ENCODE results near the gene PTPRK. TPM values are rescaled to one million over a fixed set of nuclear protein-coding genes. Genes with fewer than 3 reads are reported as not detected.

The PTPRK gene
- total and polyA plus RNA-seq, 9 of the 15 experiments (the other 6 are each of a cell fraction or from before 2014, with no cell fraction given): 0.04 to 0.51 TPM; not detected in 7

GRCh38 chr6:128491100-128491581 is 29.3 kb downstream of the PTPRK start:
- no peak for ATAC-seq
- Histone ChIP-seq H3K9me1 (ENCODE audit: control insufficient read depth, insufficient read depth, low read length) (no peaks in the 10 kb centered on the region), H4K20me1 (replicated peaks; ENCODE audit: control insufficient read depth, insufficient read depth, low read length) (no peaks in the 10 kb centered on the region), H3K27ac (ENCODE audit: extremely low read depth, low read depth, low read length) (no peak overlapping the region), H3K4me3 (no peak overlapping the region), H3K4me1 (replicated peaks in 1 of 2; ENCODE audit: control insufficient read depth in 2 of 2, insufficient read depth in 2 of 2, low read length in 2 of 2) (no peaks in the 10 kb centered on the region), H3K4me2 (ENCODE audit: insufficient read depth, low read length) (no peak overlapping the region), H2AFZ (ENCODE audit: low read depth, low read length) (no peak overlapping the region), H3K9ac (ENCODE audit: insufficient read depth in 1 of 2, low read depth in 2 of 2, low read length in 2 of 2) (no peak overlapping the region), H3K9me3 (replicated peaks; ENCODE audit: control insufficient read depth, insufficient read depth, low read depth, low read length) (no peaks in the 10 kb centered on the region), H3K27me3 (ENCODE audit: control insufficient read depth in 2 of 2, insufficient read depth in 2 of 2, low read length in 2 of 2) (no peaks in the 10 kb centered on the region), H3K79me2 (ENCODE audit: control insufficient read depth, insufficient read depth, low read length) (no peaks in the 10 kb centered on the region), H3K36me3 (ENCODE audit: control insufficient read depth, insufficient read depth, low read length) (no peaks in the 10 kb centered on the region)
- BruUV-seq (replicated peaks): no TSS peak
- in situ Hi-C loops (cut with MboI) (no loop called here), intact Hi-C loops (cut with micrococcal nuclease) (no loop called here)
- ChIA-PET CTCF (ENCODE audit: low intra/inter-chr PET ratio) (no interaction called here), POLR2A (no interaction called here)
- WGBS (ENCODE audit: insufficient coverage, low coverage, missing lambda C conversion rate): 0% methylated on average over 3 of the region's 3 CpGs
- no peak for FAIRE-seq
- no peak for TF ChIP-seq CXXC5 (CRISPR knock-in tag; IDR thresholded peaks at IDR 0.05)
- TF ChIP-seq PYGO2 (tag; IDR thresholded peaks at IDR 0.05): no peak
- no peak for TF ChIP-seq PHB2 (IDR thresholded peaks at IDR 0.05; ENCODE audit: low read depth)
- no peak for TF ChIP-seq ZBED1 (IDR thresholded peaks at IDR 0.05)
- TF ChIP-seq TFAP4 (CRISPR knock-in tag; IDR thresholded peaks at IDR 0.05; ENCODE audit: borderline replicate concordance): no peak
- TF ChIP-seq NR2C1 (IDR thresholded peaks at IDR 0.05): no peak
- TF ChIP-seq NR2C1 (tag; IDR thresholded peaks at IDR 0.05): no peak
- no peak for DNase-seq (ENCODE audit: extremely low read depth in 1 of 4, low spot score in 3 of 4)

GRCh38 chr6:128487746-128488145 is 32.7 kb downstream of the PTPRK start:
- DNase-seq (ENCODE audit: extremely low read depth in 1 of 4, low spot score in 3 of 4) (no peak), ATAC-seq (no peak), FAIRE-seq (no peak)
- H3K79me2 ChIP-seq (ENCODE audit: control insufficient read depth, insufficient read depth, low read length): no peaks in the 10 kb centered on the region
- H3K9me1 ChIP-seq (ENCODE audit: control insufficient read depth, insufficient read depth, low read length): no peaks in the 10 kb centered on the region
- no peak overlapping the region for H2AFZ ChIP-seq (ENCODE audit: low read depth, low read length)
- H3K27me3 ChIP-seq (ENCODE audit: control insufficient read depth in 2 of 2, insufficient read depth in 2 of 2, low read length in 2 of 2): no peaks in the 10 kb centered on the region
- no peak overlapping the region for H3K4me3 ChIP-seq
- H4K20me1 ChIP-seq (replicated peaks; ENCODE audit: control insufficient read depth, insufficient read depth, low read length): no peaks in the 10 kb centered on the region
- POLR2A ChIA-PET: no interaction called here
- H3K36me3 ChIP-seq (ENCODE audit: control insufficient read depth, insufficient read depth, low read length): no peaks in the 10 kb centered on the region
- H3K4me1 ChIP-seq (replicated peaks in 1 of 2; ENCODE audit: control insufficient read depth in 2 of 2, insufficient read depth in 2 of 2, low read length in 2 of 2): no peaks in the 10 kb centered on the region
- in situ Hi-C loops (cut with MboI) (no loop called here), intact Hi-C loops (cut with micrococcal nuclease) (no loop called here)
- no peak overlapping the region for H3K9ac ChIP-seq (ENCODE audit: insufficient read depth in 1 of 2, low read depth in 2 of 2, low read length in 2 of 2)
- no peaks in the 10 kb centered on the region for H3K9me3 ChIP-seq (replicated peaks; ENCODE audit: control insufficient read depth, insufficient read depth, low read depth, low read length)
- 0% methylated on average over 1 of the region's 3 CpGs for WGBS (ENCODE audit: insufficient coverage, low coverage, missing lambda C conversion rate)
- CTCF ChIA-PET (ENCODE audit: low intra/inter-chr PET ratio): no interaction called here
- no peak overlapping the region for H3K27ac ChIP-seq (ENCODE audit: extremely low read depth, low read depth, low read length)
- no TSS peak for BruUV-seq (replicated peaks)
- no peak overlapping the region for H3K4me2 ChIP-seq (ENCODE audit: insufficient read depth, low read length)
- no peak for TF ChIP-seq MEIS2 (IDR thresholded peaks at IDR 0.05; ENCODE audit: partially characterized antibody)
- no peak for TF ChIP-seq ZNF436 (CRISPR knock-in tag; IDR thresholded peaks at IDR 0.05)
- no peak for TF ChIP-seq ZNF121 (CRISPR knock-in tag; conservative IDR thresholded peaks at IDR 0.05)
- TF ChIP-seq MAFK (IDR thresholded peaks at IDR 0.05; ENCODE audit: low read length): no peak
- no peak for TF ChIP-seq UBTF (IDR thresholded peaks at IDR 0.05; ENCODE audit: borderline replicate concordance in 1 of 2, low read depth in 2 of 2, low read length in 2 of 2)
- no peak for TF ChIP-seq SMARCA4 (IDR thresholded peaks at IDR 0.05)
- no peak for TF ChIP-seq CBFB (CRISPR knock-in tag; IDR thresholded peaks at IDR 0.05)
- TF ChIP-seq BMI1 (IDR thresholded peaks at IDR 0.05; ENCODE audit: low read length): no peak
- TF ChIP-seq EP300 (IDR thresholded peaks at IDR 0.05; ENCODE audit: low read length): no peak
- TF ChIP-seq SMARCB1 (IDR thresholded peaks at IDR 0.05; ENCODE audit: insufficient read length, low read depth): no peak

Measured in K562 (cell line).